Stimulated activated CD8-positive, alpha-beta memory T cell treated with anti-CD3 and anti-CD28 coated beads, Interleukin-12 subunit alpha, Interleukin-12 subunit beta, amount 100 ng/mL, for 24 hours (primary cell): ENCODE measurements around the gene NDUFAF2.
"Not testable (repeated sequence)": the region's sequence is repeated elsewhere in the genome, so short reads cannot be mapped to it uniquely, and the experiment has no call there.

ENCODE experiments used
- DNase-seq: peaks from one replicate; pipeline ENCODE4 v3.0.0-alpha.2; 2020; ENCODE audit errors: extremely low read depth

Gene NDUFAF2

DNA sequence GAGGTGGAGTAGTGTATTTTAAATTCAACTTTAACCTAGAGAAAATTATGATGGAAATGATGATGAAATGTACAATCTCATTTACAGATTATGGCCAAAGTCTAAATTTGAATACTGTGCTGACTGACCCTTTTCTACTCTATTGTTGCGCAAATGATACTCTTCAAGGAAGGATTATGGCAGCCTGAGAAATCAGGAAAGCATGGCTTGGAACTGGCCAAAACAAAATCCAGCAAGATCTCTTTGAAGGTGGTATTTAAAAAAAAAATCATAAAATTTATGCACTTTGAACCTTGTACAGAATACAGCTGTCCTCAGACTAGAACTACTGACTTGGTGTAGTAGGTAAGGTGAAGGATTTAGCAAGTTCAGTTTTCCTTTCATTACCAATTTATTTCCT, 105.3 kb downstream of the NDUFAF2 start:
- DNase-seq = no peak

DNA sequence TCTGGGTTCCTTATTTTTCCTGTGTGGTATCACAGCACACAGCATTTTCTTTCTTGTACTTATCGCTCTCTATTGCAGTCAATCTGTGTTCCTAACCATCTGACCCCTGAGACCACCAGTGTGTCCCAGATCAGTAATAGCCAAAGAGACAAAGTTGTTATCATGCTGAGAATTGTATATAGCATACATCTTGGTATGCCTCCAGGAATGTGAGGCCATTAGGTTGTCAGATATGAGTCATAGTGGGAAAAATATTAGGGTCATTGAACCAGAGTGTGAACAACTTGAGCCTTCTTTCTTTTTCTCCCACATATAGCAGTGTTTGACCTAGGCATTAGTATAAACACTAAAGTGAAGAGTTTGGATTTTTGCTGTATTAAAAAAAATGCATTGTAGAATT, 106.3 kb downstream of the NDUFAF2 start:
- DNase-seq = no peak

GRCh38 chr5:61052882-61053281, 107.9 kb downstream of the NDUFAF2 start:
- DNase-seq = no peak

- DNase-seq = no peak
Measured at GRCh38 chr5:61053937-61054336, 108.9 kb downstream of the NDUFAF2 start.

DNA sequence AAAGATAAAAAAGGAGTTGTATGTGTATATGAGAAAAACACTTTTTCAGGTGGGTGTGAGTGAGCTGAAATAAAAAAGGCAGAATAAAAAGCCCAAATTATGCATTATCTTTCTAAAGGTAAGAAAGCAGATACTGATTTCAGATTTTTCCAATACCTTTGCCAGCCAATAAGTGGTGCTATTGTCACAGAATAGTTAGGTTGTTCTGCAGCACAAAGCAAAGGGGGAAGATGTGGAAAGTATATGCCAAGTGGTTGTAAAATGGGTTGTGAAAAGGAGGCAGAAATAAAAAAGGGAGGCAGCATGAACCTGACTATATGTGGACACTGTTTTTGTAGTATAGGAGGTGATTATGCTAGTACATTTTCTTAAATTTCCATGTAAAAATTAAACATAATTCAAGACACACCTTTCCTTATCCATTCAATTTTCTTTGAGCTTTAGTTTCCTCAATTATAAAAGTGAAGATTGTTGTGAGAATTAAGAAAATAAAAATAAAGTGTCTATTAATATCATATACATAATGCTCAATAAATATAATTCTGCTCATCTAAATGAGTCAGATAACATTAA, 110.5 kb downstream of the NDUFAF2 start:
- DNase-seq = no peak

DNA sequence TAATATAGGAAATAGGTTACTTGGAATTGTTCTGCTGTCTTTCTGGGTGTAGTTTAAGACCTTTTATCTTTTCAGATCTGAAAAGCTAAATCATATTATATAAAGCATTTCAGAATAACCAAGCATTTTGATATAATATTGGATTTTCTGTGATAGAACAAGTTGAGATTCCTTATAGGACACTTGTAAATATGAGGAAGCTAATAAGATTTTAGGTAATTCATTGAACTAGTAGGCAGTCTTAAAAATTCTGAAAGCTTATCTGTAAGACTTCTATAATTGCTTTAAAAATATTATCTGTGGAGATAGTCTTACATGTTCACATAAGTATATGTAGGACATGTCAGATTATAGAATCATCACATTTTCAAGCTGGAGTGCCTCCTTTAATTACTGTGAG, 114.5 kb downstream of the NDUFAF2 start:
- no peak for DNase-seq

DNA sequence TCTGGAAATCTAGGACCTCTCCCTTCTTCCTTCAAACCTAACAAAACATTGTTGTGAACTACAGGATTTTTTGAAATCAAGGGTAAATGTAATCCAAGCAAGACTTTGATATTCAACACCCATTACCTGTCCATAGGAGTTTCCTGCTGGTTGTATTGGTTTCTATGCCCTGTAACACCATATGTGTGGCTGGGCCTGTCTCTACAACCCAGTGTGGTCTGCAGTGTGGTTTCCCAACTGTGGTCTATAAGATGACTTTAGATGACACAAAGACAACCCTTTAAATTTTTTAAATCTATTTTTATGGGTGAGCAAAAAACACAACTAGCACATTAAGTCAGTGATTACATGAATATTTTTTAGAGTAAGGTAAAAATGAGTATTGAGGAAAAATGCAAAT, 124.1 kb downstream of the NDUFAF2 start:
- DNase-seq = no peak

- DNase-seq = no peak
Measured at GRCh38 chr5:61071526-61071925, 126.5 kb downstream of the NDUFAF2 start.

DNA sequence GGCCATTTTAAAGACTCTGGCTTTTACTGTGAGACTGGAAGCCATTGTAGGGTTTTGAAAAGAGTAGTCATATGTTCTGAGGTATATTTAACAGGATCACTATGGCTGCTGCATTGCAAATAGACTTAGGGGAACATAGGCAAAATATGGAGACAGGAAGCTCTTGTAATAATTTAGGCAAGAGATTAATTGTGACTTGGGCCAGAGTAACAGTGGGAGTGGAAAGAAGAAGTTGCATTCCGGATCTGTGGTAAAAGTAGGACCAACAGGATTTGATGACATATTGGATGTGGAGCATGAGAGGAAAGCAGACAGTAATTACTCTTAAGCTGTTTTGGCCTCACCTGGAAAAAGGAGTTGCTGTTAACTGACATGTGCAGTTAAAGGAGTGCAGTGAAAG, 131.6 kb downstream of the NDUFAF2 start:
- DNase-seq = no peak

DNA sequence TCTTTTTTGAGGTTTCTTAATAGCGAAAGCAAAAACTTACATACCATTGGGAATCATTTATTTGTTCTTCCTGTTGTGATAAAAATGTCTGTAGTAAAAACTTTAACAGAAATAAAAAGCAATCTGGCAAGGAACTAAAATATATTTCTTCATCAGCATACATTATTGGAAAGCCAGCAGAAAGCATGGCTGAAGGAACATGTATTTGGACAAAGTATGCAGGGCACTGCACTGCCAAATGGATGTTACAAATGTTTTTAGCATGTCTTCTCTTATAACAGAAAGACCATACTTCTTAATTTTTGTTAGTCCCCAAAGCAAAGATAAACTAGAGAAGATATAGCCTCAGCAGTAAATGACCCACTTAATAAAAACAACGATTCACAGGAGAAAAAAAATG, 136.7 kb downstream of the NDUFAF2 start:
- DNase-seq = no peak

GRCh38 chr5:61082516-61083280, 137.7 kb downstream of the NDUFAF2 start:
- no peak for DNase-seq

DNA sequence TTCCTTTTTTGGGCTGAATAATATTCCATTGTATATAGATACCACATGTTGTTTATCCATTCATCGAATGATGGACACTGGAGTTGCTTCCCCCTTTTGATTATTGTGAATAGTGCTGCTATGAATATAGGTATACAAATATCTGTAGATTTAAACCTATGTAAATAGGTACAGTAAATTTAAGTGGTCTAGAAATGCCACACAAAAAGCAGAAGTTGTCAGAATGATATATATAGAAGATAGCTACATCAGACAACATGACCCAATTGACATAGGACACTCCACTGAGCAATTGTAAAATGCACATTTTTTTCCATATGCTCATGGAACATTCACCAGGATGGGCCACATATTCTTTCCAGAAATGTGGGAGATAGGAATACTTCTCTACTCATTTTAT, 139.7 kb downstream of the NDUFAF2 start:
- no peak for DNase-seq

DNA sequence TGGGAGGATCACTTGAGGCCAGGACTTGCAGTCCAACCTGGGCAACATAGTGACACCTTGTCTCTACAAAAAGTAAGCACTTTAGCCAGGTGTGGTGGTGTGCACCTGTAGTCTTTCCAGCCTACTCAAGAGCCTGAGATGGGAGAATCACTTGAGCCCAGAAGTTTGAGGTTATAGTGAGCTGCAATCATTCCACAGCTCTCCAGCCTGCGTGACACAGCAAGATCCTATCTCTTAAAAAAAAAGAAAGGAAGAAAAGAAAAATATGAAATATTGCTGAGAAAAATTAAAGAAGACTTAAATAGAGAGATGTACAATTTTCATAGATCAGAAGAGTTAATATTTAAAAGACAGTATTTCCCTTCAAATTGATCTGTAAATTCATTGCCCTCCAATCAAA, 140.9 kb downstream of the NDUFAF2 start:
- DNase-seq = no peak

DNA sequence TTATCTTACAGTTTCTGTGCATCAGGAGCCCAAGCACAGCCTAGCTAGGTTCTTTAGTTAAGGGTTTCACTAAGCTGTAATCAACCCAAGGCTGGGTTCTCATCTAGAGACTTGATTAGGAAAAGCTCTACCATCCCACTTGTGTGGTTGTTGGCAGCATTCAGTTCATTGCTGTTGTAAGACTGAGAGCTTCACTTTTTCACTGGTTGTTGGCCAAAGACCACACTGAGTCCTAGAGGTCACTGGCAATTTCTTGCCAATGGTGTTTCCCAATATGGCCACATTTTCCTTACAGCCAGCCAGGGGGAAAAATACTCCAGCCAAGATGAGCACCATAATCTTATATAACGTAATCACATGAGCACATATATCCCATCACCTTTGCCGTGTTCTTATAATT, 142.9 kb downstream of the NDUFAF2 start:
- DNase-seq = no peak

DNA sequence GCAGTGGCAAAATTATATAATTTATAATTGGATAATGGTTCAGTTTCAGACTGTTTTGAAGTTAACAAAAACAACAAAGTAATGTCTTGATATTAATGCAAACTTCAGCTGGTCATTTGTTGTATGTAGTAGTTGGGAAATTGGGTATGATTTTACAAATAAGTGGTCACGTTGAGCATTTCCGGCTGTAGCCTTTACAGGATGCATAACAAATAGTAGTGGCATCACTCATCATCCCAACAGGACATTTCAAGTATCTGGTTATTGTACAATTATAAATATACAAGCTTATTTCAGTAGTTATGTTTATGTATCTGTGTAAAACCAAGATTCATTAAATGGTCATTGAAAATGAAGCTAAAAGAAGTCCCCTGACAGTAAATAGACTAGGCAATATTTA, 144.3 kb downstream of the NDUFAF2 start:
- no peak for DNase-seq

DNA sequence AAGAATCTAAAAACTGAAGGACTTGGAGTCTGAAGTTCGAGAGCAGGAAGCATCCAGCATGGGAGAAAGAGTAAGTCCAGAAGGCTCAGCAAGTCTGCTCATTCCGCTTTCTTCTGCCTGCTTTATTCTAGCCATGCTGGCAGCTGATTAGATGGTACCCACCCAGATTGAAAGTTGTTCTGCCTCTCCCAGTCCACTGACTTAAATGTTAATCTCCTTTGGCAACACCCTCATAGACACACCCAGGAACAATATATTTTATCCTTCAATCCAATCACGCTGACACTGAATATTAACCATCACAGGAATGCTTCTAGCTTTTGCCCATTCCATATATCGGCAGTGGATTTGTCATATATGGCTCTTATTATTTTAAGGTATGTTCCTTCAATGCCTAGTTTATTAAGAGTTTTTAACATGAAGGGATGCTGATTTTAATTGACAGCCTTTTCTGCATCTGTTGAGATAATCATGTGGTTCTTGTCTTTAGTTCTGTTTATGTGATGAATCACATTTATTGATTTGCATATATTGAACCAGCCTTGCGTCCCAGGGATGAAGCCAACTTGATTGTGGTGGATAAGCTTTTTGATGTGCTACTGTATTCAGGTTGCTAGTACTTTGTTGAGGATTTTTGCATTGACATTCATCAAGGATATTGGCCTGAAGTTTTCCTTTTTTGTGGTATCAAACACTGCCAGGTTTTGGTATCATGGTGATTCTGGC, 148.2 kb downstream of the NDUFAF2 start:
- not testable (repeated sequence) for DNase-seq

DNA sequence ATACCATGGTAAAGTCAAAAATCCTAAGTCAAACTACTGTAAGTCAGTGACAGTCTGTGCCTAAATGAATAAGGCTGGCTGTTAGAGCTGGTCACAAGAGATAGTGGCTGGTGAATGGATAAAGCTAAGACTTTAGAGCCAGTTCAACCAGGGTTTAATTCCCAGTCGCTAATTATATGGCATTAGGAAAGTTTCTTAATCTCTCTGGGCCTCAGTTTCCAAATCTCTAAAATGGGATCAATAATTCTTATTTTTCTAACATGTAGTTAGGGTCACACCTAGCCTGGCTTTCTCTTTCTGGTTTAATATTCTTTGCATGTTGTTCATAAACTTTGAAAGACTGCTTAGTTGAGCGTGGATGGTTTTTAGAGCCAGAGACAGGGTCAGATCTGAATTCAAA, 152.5 kb downstream of the NDUFAF2 start:
- no peak for DNase-seq

- DNase-seq = no peak
Measured at GRCh38 chr5:61098251-61098995, 153.4 kb downstream of the NDUFAF2 start.

DNA sequence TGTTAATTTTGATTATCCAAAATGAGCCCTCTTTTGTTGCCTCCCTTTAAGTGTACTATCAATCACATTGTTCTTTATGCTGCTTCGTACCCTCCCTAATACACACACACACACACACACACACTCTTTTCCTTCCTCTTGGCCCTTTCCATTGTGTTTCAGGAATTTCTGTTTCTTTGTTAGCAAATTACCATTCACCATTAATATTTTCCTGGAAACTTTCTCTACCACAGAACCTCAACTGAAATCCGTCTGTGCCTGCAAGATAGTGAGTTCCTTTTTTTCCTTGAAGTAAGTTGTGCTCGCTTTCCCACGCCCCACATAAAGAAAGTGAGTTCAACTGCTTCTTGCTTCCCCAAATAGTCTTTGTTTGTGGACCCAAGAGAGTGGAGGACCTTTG, 155.4 kb downstream of the NDUFAF2 start:
- DNase-seq = no peak

GRCh38 chr5:61114441-61114840, 169.4 kb downstream of the NDUFAF2 start:
- DNase-seq = no peak

DNA sequence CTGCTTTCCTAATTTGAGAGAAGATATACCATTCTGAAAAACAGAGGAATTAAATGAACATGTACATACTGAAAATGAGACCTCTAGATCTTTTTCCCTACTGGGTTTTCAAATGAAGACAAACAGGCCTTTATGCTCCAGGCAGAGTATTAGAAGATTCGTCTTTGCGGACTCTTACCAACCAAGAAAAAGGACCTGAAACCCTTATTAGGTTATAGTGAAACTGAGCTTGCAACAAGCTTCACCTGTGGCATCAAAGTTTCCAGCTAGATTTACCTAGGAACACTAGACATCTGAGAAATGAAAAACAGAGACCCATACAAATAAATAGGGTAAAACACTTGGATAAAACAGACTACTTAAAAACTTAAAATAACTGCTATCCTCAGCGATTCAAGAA, 171.0 kb downstream of the NDUFAF2 start:
- DNase-seq = no peak

- no peak for DNase-seq
Measured at GRCh38 chr5:61119066-61119465, 174.1 kb downstream of the NDUFAF2 start.
